Natural killer cell (primary cell): ENCODE data around the gene CCDC138. TPM values are rescaled to one million over a fixed set of nuclear protein-coding genes. Genes with fewer than 3 reads are reported as not detected.

Experiments used
- ATAC-seq, 3 donors: fragments of 150-1000 bp in 2 of 3; fragments of 200-7000 bp in 1 of 3; cut with Tn5 transposase; 1 replicate in 1 of 3; 2 replicates in 2 of 3; pipeline ENCODE4 v1.10.0; 2021; ENCODE audit warnings: mild to moderate bottlenecking in 2 of 3, moderate library complexity in 2 of 3
- DNase-seq, 2 donors: peaks; one replicate each; pipeline versions ENCODE4 v3.0.0 to v3.0.0-alpha.2; 2013 to 2021; ENCODE audit warnings: mixed read lengths in 1 of 2
- H3K27ac ChIP-seq: one replicate; pipeline ENCODE4 v1.5.1; 2013; ENCODE audit warnings: mild to moderate bottlenecking, low read length
- H3K27me3 ChIP-seq: one replicate; pipeline ENCODE4 v1.6.1; 2013; ENCODE audit warnings: low read length; ENCODE audit not compliant: control insufficient read depth, insufficient read depth
- H3K36me3 ChIP-seq: one replicate; pipeline ENCODE4 v1.6.1; 2013; ENCODE audit warnings: low read length; ENCODE audit not compliant: control insufficient read depth, insufficient read depth
- H3K4me1 ChIP-seq: one replicate; pipeline ENCODE4 v1.6.1; 2013; ENCODE audit warnings: low read length; ENCODE audit not compliant: control insufficient read depth, insufficient read depth
- H3K4me3 ChIP-seq: one replicate; pipeline ENCODE4 v1.5.1; 2013; ENCODE audit warnings: low read length
- H3K9me3 ChIP-seq: one replicate; pipeline ENCODE4 v1.6.1; 2013; ENCODE audit warnings: low read length; ENCODE audit not compliant: control insufficient read depth, insufficient read depth
- H3K27ac Mint-ChIP-seq, 2 donors: one replicate each; pipeline ENCODE4 v1.8.0; 2022; ENCODE audit warnings: mild to moderate bottlenecking in 2 of 2, mixed read lengths in 2 of 2, moderate library complexity in 1 of 2
- H3K27me3 Mint-ChIP-seq, 2 donors: one replicate each; pipeline ENCODE4 v1.8.0; 2022; ENCODE audit warnings: low read depth in 2 of 2, mixed read lengths in 2 of 2
- H3K36me3 Mint-ChIP-seq: one replicate; pipeline ENCODE4 v1.8.0; 2022; ENCODE audit warnings: mixed read lengths
- H3K4me1 Mint-ChIP-seq, 2 donors: one replicate each; pipeline ENCODE4 v1.8.0; 2022; ENCODE audit warnings: mixed read lengths in 2 of 2
- H3K4me3 Mint-ChIP-seq: one replicate; pipeline ENCODE4 v1.8.0; 2022; ENCODE audit warnings: mild to moderate bottlenecking, moderate library complexity, mixed read lengths
- H3K9me3 Mint-ChIP-seq, 2 donors: one replicate each; pipeline ENCODE4 v1.8.0; 2022; ENCODE audit warnings: mixed read lengths in 2 of 2
- CTCF ChIP-seq: fragments of 200-600 bp; IDR thresholded peaks from one replicate; pipeline ENCODE4 v1.8.0; 2022; ENCODE audit warnings: antibody characterized with exemption
- WGBS: methylation state at CpG from one replicate; pipeline ENCODE4 v1.1.7; 2013; ENCODE audit warnings: missing lambda C conversion rate; ENCODE audit not compliant: insufficient coverage; 5-methylcytosine and 5-hydroxymethylcytosine counted together
- intact Hi-C: fragments of 100-400 bp; cut with micrococcal nuclease; formaldehyde crosslinking; loops from one replicate; pipeline ENCODE4 v1.14.2; 2022
- total RNA-seq, 4 donors: library from RNA; stranded (reverse); fragments of 120-200 nt in 1 of 4; gene quantifications; one replicate each; pipeline versions ENCODE4 v1.2.3 to v1.2.4, GENCODE V29; 2013 to 2022

CCDC138 gene
- total RNA-seq, 3 donors from 2014 or later (not counting 1 experiment from before 2014, with no cell fraction given): 3.8 to 9.3 (median 5.6) TPM

DNA sequence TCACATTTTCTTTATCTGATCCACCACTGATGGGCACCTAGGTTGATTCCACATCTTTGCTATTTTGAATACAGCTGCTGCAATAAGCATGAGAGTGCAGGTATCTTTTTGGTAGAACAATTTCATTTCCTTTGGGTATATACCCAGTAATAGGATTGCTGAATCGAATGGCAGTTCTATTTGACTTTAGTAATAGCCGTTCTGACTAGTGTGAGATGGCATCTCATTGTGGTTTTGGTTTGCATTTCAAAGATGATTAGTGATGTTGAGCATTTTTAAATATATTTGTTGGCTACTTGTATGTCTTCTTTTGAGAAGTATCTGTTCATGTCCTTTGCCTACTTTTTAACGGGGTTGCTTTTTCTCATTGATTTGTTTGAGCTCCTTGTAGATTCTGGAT lies 72.3 kb downstream of the CCDC138 start:
- no peak for TF ChIP-seq CTCF
- Histone ChIP-seq H3K36me3 (no peaks in the 10 kb centered on the region), H3K9me3 (no peaks in the 10 kb centered on the region), H3K4me3 (no peak overlapping the region), H3K4me1 (no peaks in the 10 kb centered on the region), H3K27me3 (no peaks in the 10 kb centered on the region), H3K27ac (no peak overlapping the region)
- DNase-seq: no peak
- 88% methylated on average over 3 of the region's 3 CpGs for WGBS
- H3K4me3 Mint-ChIP-seq: no peak overlapping the region
- ATAC-seq: no peak
- H3K27me3 Mint-ChIP-seq: no peaks in the 10 kb centered on the region
- no peak overlapping the region for H3K27ac Mint-ChIP-seq
- intact Hi-C loops: no loop called here
- H3K36me3 Mint-ChIP-seq: no peaks in the 10 kb centered on the region
- H3K4me1 Mint-ChIP-seq: no peaks in the 10 kb centered on the region
- H3K9me3 Mint-ChIP-seq: no peaks in the 10 kb centered on the region

DNA sequence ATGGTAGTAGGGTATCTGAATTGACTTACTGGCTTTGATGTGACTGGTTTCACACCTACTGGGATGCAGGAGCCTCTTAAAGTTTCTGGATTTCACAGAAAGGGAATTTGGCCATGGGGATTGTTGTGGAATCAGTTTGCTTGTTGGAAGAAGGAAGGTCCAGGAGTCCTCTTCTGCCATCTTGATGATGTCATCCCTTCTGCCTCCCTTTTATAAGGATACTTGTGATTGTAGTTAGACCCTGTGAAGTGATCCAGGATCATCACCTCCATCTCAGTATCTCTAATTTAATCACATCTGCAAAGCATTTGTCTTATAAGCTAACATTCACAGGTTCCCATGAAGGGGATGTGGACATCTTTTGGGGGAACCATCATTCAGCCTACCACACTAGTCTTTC lies 79.5 kb downstream of the CCDC138 start:
- H3K36me3 Mint-ChIP-seq: peaks cover 17% of the 10 kb centered on the region
- no peak overlapping the region for H3K27ac ChIP-seq
- DNase-seq (no peak), ATAC-seq (no peak)
- H3K4me3 ChIP-seq: no peak overlapping the region
- no peak overlapping the region for H3K27ac Mint-ChIP-seq
- no peaks in the 10 kb centered on the region for H3K36me3 ChIP-seq
- no peak overlapping the region for H3K4me3 Mint-ChIP-seq
- peaks cover 8 to 11% of the 10 kb centered on the region in 2 donors for H3K9me3 Mint-ChIP-seq
- H3K4me1 ChIP-seq: no peaks in the 10 kb centered on the region
- no peak for TF ChIP-seq CTCF
- no peaks in the 10 kb centered on the region for H3K27me3 Mint-ChIP-seq
- intact Hi-C loops: no loop called here
- H3K4me1 Mint-ChIP-seq: no peaks in the 10 kb centered on the region
- peaks cover 8% of the 10 kb centered on the region for H3K9me3 ChIP-seq
- H3K27me3 ChIP-seq: no peaks in the 10 kb centered on the region

DNA sequence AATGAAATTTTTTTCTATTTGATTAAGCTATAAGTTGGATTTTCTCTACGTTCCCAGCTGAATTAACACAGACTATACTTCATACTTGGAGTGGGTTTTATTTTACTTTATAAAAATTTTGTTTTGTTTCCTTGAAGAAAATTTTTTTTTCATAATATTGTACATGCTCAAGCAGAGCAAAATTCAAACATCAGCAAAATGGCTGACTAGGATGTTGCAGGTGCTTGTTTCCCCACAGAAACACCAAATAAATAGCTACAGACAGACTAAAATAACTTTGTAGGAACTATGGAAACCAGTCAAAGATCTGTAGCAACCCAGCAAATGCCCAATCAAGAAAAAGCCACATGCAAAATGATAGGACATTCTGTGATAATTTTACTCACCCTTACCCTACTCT lies 82.3 kb downstream of the CCDC138 start:
- H3K27me3 Mint-ChIP-seq: no peaks in the 10 kb centered on the region
- H3K4me1 Mint-ChIP-seq: no peaks in the 10 kb centered on the region
- no peak overlapping the region for H3K27ac ChIP-seq
- H3K36me3 ChIP-seq: no peaks in the 10 kb centered on the region
- peaks cover 8% of the 10 kb centered on the region for H3K9me3 ChIP-seq
- no peak overlapping the region for H3K27ac Mint-ChIP-seq
- no CpG with 5 or more reads among the region's 1 CpG for WGBS
- no peak for ATAC-seq
- H3K36me3 Mint-ChIP-seq: peaks cover 24% of the 10 kb centered on the region
- no peak overlapping the region for H3K4me3 ChIP-seq
- intact Hi-C loops: no loop called here
- H3K4me1 ChIP-seq: no peaks in the 10 kb centered on the region
- H3K4me3 Mint-ChIP-seq: no peak overlapping the region
- peaks cover 11 to 12% of the 10 kb centered on the region in 2 donors for H3K9me3 Mint-ChIP-seq
- no peak for TF ChIP-seq CTCF
- no peak for DNase-seq
- H3K27me3 ChIP-seq: no peaks in the 10 kb centered on the region

GRCh38 chr2:108869542-108869941 lies 83.0 kb downstream of the CCDC138 start:
- Histone ChIP-seq H3K36me3 (no peaks in the 10 kb centered on the region), H3K4me3 (no peak overlapping the region), H3K4me1 (no peaks in the 10 kb centered on the region), H3K9me3 (peaks cover 8% of the 10 kb centered on the region), H3K27ac (no peak overlapping the region), H3K27me3 (no peaks in the 10 kb centered on the region)
- Mint-ChIP-seq H3K9me3 (peaks cover 11 to 12% of the 10 kb centered on the region in 2 donors), H3K36me3 (peaks cover 24% of the 10 kb centered on the region), H3K27ac (no peak overlapping the region), H3K4me1 (no peaks in the 10 kb centered on the region), H3K27me3 (no peaks in the 10 kb centered on the region), H3K4me3 (no peak overlapping the region)
- intact Hi-C loops: no loop called here
- WGBS: 100% methylated on average over 3 of the region's 3 CpGs
- no peak for ATAC-seq
- DNase-seq: no peak
- no peak for TF ChIP-seq CTCF
